ENCODE measurements around the gene MGLL. TPM values are rescaled to one million over a fixed set of nuclear protein-coding genes. Genes with fewer than 3 reads are reported as not detected.

MGLL gene
- total RNA-seq, 1 experiment from 2014 or later = 6.8 TPM

- no peaks in the 10 kb centered on the region for H3K9me2 ChIP-seq (ENCODE audit: insufficient read depth)
- no peaks in the 10 kb centered on the region for H3K36me3 ChIP-seq (ENCODE audit: control insufficient read depth in 1 of 2, insufficient read depth in 2 of 2, low read length in 2 of 2)
- no peak for DNase-seq (ENCODE audit: low read depth, low spot score)
- H3K4me2 ChIP-seq (ENCODE audit: low read length) = peak overlapping the region; percentile 39
- TF ChIP-seq ZFX (IDR thresholded peaks at IDR 0.05) = no peak
- no peak for TF ChIP-seq RAD21 (IDR thresholded peaks at IDR 0.05; ENCODE audit: low read depth)
- no peak for TF ChIP-seq POLR2AphosphoS5 (IDR thresholded peaks at IDR 0.05; ENCODE audit: low read depth, low read length)
- TF ChIP-seq CEBPB (IDR thresholded peaks at IDR 0.05; ENCODE audit: low read depth) = no peak
- no peak for TF ChIP-seq CBX3 (IDR thresholded peaks at IDR 0.05; ENCODE audit: low read depth)
- no peak for TF ChIP-seq ATF3 (IDR thresholded peaks at IDR 0.05)
- no peak for TF ChIP-seq MAX (IDR thresholded peaks at IDR 0.05)
- TF ChIP-seq POLR2A (IDR thresholded peaks at IDR 0.05; ENCODE audit: borderline replicate concordance, extremely low read depth, insufficient read depth, insufficient read length) = no peak
- no peak for TF ChIP-seq FOSL1 (IDR thresholded peaks at IDR 0.05; ENCODE audit: low read depth)
- TF ChIP-seq SRF (IDR thresholded peaks at IDR 0.05; ENCODE audit: low read depth) = no peak
- no peak for TF ChIP-seq SP1 (IDR thresholded peaks at IDR 0.05; ENCODE audit: low read depth)
- no peak for TF ChIP-seq SIN3A (IDR thresholded peaks at IDR 0.05; ENCODE audit: low read depth)
- no peak for TF ChIP-seq ZBTB33 (IDR thresholded peaks at IDR 0.05; ENCODE audit: extremely low read depth, insufficient replicate concordance, low read length)
- no peak for TF ChIP-seq CTCF (IDR thresholded peaks at IDR 0.05 in 2 of 3, conservative IDR thresholded peaks at IDR 0.05 in 1 of 3; ENCODE audit: borderline replicate concordance in 1 of 3, insufficient read depth in 1 of 3, low read depth in 2 of 3, low read length in 2 of 3)
- no peak for TF ChIP-seq EGR1 (IDR thresholded peaks at IDR 0.05; ENCODE audit: low read depth)
- no peak for TF ChIP-seq REST (IDR thresholded peaks at IDR 0.05; ENCODE audit: low read depth)
- no peak for TF ChIP-seq TCF7L2 (IDR thresholded peaks at IDR 0.05; ENCODE audit: borderline replicate concordance, extremely low read depth, insufficient read depth, insufficient read length)
- H3K4me1 ChIP-seq (ENCODE audit: control insufficient read depth in 1 of 2, insufficient read depth in 2 of 2, low read length in 2 of 2) = peaks cover 0 to 17% of the 10 kb centered on the region in 2 experiments; a peak in 2 of 4 replicates
- ChIA-PET POLR2A (no interaction called here), CTCF (no interaction called here), RAD21 (ENCODE audit: low non-redundant PET in 1 of 2, low total read pairs in 2 of 2, uncharacterized antibody in 2 of 2, unreplicated experiment in 2 of 2) (no interaction called here)
- no TSS peak for BruUV-seq (replicated peaks)
- no peak overlapping the region for H3K9ac ChIP-seq (ENCODE audit: low read length)
- no peak overlapping the region for H2AFZ ChIP-seq (ENCODE audit: low read depth, low read length, poor library complexity, severe bottlenecking)
- H3K27ac ChIP-seq (ENCODE audit: low read depth, low read length) = no peak overlapping the region
- H3K27me3 ChIP-seq (ENCODE audit: insufficient read depth, low read length) = no peaks in the 10 kb centered on the region
- intact Hi-C loops (cut with micrococcal nuclease) = no loop called here
- peak; percentile 64 for ATAC-seq
- H3K79me2 ChIP-seq (ENCODE audit: insufficient read depth, low read length) = no peaks in the 10 kb centered on the region
- H4K20me1 ChIP-seq (ENCODE audit: insufficient read depth) = no peaks in the 10 kb centered on the region
- H3K9me3 ChIP-seq (ENCODE audit: control insufficient read depth in 1 of 2, insufficient read depth in 1 of 2, low read depth in 1 of 2, low read length in 2 of 2) = no peaks in the 10 kb centered on the region
- H3K4me3 ChIP-seq (replicated peaks in 1 of 2; ENCODE audit: low read depth in 1 of 2, low read length in 2 of 2) = no peak overlapping the region
Measured at GRCh38 chr3:127734754-127735473, 87.4 kb downstream of the MGLL start.
